WI38 (cell line): ENCODE results near the gene ACADS.

Experiments used
- H3K4me3 ChIP-seq: 2 replicates; pipeline ENCODE4 v1.5.1; 2011; ENCODE audit warnings: low read depth, mild to moderate bottlenecking, control low read depth, low read length
- CTCF ChIP-seq: IDR thresholded peaks from 2 replicates; pipeline ENCODE4 v1.5.1; 2012; ENCODE audit warnings: low read depth, mild to moderate bottlenecking, control low read depth, low read length

ACADS gene

DNA sequence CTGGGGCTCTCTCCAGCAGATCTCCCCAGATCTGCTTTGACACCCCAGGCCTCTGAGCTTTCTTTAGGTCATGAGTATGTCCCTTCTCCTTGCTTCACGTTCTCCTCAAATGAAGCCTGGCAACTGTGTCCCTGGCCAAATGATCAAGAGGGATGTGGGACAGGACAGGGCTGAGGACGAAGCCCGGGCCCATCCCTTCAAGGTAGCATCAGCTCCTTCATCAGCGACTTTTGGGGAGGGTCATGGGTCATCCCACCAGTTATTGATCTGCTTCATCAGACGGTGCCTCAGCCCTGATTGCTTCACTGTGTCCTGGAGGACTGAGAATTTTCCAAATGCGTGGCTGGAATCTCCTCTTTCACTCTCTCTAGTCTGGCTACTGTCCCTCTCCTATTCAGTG is 32.3 kb downstream of the ACADS start:
- no peak overlapping the region for H3K4me3 ChIP-seq
- no peak for TF ChIP-seq CTCF

DNA sequence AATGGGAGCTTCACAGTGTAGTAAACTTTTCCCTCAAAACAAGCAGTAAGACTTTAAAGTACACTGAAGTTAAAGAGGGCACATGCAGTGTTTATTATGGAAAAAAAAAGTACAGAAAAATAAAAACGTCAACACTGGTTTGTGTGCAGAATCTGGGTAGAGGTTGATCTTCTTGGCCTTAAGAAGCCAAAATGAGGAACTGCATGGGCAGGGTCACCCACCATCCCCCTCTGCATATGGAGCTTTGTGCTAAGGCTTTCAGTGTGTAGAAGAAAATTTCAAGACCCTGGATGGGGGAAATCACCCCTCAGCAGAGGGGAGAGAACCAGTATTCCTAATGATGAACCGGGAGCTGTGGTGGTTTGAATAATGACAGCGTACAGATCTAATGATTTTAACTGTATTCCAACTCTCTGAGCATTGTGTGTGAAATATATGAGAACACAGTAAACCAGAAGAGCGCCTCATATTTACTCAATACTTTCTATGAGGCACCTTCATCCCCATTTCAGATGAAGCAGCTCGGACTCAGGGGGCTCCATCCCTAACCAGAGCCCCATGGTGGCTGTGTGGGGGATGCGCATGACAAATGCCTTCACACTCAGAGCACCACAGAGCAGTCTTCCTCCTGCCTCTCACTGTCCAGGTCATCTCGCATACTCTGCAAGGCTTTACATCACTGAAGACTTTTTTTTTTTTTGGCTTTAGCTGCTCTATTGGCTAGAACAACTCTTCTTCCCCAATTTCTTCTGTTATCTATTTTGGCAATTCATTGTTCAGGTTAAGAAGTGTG is 33.4 kb downstream of the ACADS start:
- no peak overlapping the region for H3K4me3 ChIP-seq
- TF ChIP-seq CTCF, result no peak

- TF ChIP-seq CTCF, result no peak
- no peak overlapping the region for H3K4me3 ChIP-seq
Observed at GRCh38 chr12:120759591-120760348, 34.1 kb downstream of the ACADS start.

DNA sequence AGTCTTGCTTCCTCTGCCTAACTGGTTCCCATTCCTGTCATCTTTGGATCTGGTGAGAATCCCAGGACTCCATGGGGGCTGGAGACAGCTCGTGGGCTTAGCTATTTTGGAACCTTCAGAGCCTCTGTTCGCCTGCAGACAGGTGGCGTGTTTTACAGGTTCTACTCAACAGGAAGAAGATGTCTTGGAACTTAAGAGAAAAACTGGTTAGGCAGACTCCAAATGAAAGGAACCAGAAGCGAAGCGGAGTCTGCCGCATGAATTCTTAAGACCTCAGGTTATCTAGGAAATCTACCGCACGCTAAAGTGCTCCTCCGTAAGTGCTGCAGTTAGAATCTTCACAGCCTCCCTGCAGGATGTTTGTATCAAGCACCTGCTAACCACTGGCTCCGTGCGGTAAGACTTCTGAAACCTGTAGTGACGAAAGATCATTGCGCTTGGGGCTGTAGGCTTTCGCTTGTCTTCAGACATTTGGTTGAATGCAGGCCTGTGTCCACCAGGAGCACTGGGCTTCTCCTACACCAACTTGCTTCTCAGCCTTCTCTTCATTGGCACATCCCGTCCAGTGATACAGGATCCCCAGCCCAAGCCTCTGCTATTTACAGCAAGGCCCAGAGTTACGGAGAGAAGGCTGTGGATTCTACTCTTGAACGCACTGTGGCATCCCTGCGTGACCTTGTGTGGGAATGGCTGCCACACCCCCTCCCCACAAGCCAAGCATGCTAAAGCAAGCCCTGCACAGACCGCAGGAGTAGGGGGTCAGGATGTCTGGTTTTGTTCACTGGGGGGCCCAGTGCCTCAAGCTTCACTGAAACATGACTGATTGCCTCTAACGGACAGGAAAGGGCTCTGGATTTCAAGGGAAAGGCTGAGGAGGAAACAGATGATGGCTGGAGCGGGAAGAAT is 35.0 kb downstream of the ACADS start:
- no peak overlapping the region for H3K4me3 ChIP-seq
- no peak for TF ChIP-seq CTCF

GRCh38 chr12:120761519-120761934 is 35.9 kb downstream of the ACADS start:
- no peak overlapping the region for H3K4me3 ChIP-seq
- no peak for TF ChIP-seq CTCF

DNA sequence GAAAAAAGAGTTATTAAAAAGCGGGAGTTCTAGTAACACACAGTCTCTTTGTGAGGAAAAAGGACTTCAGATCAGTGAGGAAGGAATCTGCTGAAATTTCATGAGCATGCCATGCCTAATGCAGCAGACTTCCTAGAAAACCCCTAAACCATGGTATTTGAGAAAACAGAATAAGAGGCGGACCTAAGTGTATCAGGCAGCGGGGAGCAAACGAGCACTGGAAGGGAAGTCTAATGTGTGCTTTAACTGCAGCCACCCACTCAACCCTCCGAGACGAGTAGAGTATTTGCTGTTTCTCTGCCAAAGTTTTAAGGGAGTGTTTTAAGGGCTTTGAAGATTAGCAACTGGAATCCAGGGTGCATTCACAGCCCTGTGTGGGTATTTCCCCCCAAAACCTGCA is 36.5 kb downstream of the ACADS start:
- no peak overlapping the region for H3K4me3 ChIP-seq
- TF ChIP-seq CTCF, result no peak
